Epithelial cell of prostate (primary cell): Measurements from ENCODE around the gene GAB3.
"Not testable (repeated sequence)": the region's sequence is repeated elsewhere in the genome, so short reads cannot be mapped to it uniquely, and the experiment has no call there.

Experiments
- DNase-seq: peaks from one replicate; pipeline ENCODE4 v3.0.0-alpha.2; 2011; ENCODE audit warnings: low read depth, low spot score
- H3K27ac ChIP-seq: fragments of 450-650 bp; 2 replicates; pipeline ENCODE4 v1.5.1; 2017; ENCODE audit warnings: mild to moderate bottlenecking

Gene GAB3

GRCh38 chrX:154660541-154660940, 90.3 kb downstream of the GAB3 start:
- DNase-seq, result no peak
- no peak overlapping the region for H3K27ac ChIP-seq

DNA sequence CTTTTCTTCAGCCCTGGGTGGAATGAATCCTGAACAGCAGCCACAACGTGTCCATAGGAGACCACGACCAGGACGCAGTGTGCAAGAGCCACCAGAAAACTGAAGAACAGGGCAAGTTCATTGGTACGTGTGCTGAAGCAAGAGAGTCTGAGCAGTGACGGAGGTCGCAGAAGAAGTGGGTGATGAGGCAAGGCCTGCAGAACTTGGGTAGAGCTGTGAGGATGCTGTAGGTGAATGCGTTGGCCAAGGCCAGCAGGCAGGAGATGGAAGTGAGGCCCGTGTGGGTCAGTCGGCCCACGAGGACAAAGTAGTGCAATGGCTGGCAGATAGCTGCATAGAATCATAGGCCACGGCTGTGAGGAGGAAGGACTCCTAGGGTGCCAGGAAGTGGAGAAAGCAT, 91.9 kb downstream of the GAB3 start:
- DNase-seq, result no peak
- no peak overlapping the region for H3K27ac ChIP-seq

DNA sequence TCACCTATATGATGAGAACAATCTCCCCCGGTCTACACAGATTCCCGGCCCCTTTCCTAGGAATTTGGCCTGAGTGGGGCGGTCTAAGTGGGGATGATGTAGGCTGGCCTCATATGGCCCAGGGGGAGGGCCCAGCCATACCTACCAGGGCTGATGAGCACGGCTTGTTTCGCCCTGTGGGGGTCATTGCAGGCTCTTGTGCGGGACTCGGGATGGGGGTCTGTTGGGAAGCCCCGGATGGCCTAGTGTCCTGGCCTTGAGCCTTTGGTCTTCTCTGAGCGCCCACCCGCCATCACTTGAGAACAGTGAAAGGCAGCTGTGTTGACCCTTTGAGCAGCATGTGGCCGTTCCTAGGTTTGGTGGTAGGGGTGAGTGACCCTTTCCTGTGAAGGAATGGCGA, 92.7 kb downstream of the GAB3 start:
- no peak for DNase-seq
- H3K27ac ChIP-seq, result no peak overlapping the region

- no peak overlapping the region for H3K27ac ChIP-seq
- no peak for DNase-seq
Measured at GRCh38 chrX:154657226-154657805, 93.6 kb downstream of the GAB3 start.

- H3K27ac ChIP-seq, result no peak overlapping the region
- no peak for DNase-seq
Measured at GRCh38 chrX:154655786-154656185, 95.1 kb downstream of the GAB3 start.

GRCh38 chrX:154655346-154655745, 95.5 kb downstream of the GAB3 start:
- no peak for DNase-seq
- H3K27ac ChIP-seq, result no peak overlapping the region

GRCh38 chrX:154654925-154655324, 96.0 kb downstream of the GAB3 start:
- DNase-seq, result no peak

GRCh38 chrX:154654372-154654771, 96.5 kb downstream of the GAB3 start:
- no peak for DNase-seq
- no peak overlapping the region for H3K27ac ChIP-seq

More at GRCh38 chrX:154654925-154655324, 96.0 kb downstream of the GAB3 start:
- H3K27ac ChIP-seq, result no peak overlapping the region

GRCh38 chrX:154653413-154653812, 97.5 kb downstream of the GAB3 start, which contains the start of gene CTAG2:
CTAG2 (minus strand) TSS chrX:154653579; CDS start chrX:154653515, 64 bp downstream.
- DNase-seq, H3K27ac ChIP-seq: not testable (repeated sequence)

- DNase-seq, result no peak
- H3K27ac ChIP-seq, result no peak overlapping the region
Measured at GRCh38 chrX:154653048-154653401, 97.9 kb downstream of the GAB3 start.

- no peak for DNase-seq
- H3K27ac ChIP-seq, result no peak overlapping the region
Measured at GRCh38 chrX:154652311-154653047, 98.4 kb downstream of the GAB3 start.

GRCh38 chrX:154650221-154650510, 100.7 kb downstream of the GAB3 start:
- H3K27ac ChIP-seq, result no peak overlapping the region
- no peak for DNase-seq

GRCh38 chrX:154649503-154650220, 101.2 kb downstream of the GAB3 start:
- DNase-seq, result no peak
- H3K27ac ChIP-seq, result no peak overlapping the region

GRCh38 chrX:154648931-154649330, 101.9 kb downstream of the GAB3 start:
- DNase-seq, result no peak
- no peak overlapping the region for H3K27ac ChIP-seq

DNA sequence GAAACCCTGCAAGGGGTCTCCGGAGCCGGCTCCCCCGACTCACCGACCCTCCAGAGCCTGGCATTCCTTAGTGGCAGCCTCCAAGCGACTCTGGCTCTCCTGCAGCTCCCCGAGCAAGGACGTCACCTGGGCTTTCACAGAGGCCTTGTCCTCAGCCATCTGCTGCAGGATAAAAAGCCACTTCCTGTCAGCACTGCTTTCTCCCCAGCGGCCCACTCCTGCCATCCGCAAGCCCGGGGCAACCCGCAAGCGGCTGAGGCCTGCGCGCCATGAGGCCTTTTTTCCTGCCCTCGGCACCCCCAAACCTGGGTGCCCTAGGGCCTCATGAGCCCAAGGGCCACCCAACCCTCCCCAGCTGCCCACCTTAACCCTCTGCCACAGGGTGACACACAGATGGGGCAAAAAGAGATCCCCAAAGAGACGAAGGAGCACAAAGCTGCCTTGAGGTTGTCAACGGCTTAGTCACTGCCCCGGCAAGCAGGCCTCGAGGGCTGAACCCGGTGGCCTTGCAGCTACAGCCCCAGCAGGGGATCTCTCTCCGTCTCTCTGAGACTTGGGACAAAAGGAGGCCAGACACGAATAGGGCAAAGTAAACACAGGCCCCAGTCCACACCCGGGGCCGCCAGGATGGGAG, 105.0 kb downstream of the GAB3 start:
- not testable (repeated sequence) for DNase-seq, H3K27ac ChIP-seq

DNA sequence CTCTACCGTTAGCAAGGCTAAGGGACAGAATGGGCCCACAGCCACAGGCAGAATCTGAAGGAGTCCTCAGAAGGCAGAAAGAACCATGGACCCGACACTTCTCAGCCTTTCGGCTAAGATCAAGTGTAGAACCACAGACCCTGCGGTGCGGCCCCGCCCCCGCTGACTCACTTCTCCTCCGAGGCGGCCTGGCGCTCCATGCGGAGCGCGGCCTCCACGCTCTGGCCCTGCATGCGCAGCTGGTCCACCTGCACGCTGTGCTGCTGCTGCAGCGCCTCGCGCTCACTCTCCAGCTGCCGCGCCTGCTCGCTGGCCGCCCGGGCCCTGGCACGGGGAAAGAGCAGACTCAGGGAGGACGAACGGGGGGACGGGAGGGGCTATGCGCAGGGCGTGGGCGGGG, 107.2 kb downstream of the GAB3 start:
- not testable (repeated sequence) for H3K27ac ChIP-seq, DNase-seq

GRCh38 chrX:154641740-154642139, 109.1 kb downstream of the GAB3 start:
- H3K27ac ChIP-seq, DNase-seq: not testable (repeated sequence)

DNA sequence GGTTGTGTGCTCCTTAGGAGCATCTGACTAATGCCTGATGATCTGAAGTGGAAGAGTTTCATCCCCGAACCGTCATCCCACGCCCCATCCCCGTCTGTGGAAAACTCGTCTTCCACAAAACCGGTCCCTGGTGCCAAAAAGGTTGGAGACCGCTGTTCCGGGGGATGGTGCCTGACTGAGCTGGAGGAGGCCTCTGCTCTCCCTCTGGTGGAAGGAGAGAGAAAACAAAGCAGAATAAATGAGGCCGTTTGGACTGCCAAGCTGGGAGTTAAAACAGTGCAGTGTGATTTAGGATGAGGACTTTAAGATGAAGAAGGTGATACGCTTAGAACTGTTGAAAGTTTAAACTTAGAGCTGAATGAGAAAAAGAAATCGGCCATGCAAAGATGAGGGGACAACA, 117.2 kb downstream of the GAB3 start:
- not testable (repeated sequence) for H3K27ac ChIP-seq

DNA sequence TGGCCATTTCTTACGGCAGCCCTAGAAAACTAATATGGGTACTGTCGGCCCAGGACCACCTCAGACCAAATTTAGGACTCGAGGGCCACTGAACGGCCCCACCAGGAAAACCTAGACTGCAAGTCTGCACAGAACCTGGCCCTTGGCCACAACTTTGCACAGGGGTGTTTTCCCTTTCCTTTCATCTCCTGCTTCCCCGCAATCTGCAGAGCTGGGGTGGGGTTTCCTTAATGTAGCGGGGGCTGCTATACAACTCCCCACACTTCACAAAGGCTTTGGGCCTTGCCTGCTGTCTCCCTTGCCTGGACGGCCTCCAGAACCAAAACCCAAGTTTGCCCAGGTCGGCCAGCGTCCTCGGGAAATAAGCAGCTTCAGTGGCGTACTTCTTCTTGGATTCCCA, 119.9 kb downstream of the GAB3 start:
- DNase-seq, H3K27ac ChIP-seq: not testable (repeated sequence)

More for the DNA sequence above, 117.2 kb downstream of the GAB3 start:
- not testable (repeated sequence) for DNase-seq

GRCh38 chrX:154628960-154629359, 121.9 kb downstream of the GAB3 start:
- not testable (repeated sequence) for H3K27ac ChIP-seq

More at GRCh38 chrX:154628960-154629359, 121.9 kb downstream of the GAB3 start:
- not testable (repeated sequence) for DNase-seq
